C4-2B (cell line): ENCODE data around the gene SGIP1.
"Not testable (repeated sequence)": the region's sequence is repeated elsewhere in the genome, so short reads cannot be mapped to it uniquely, and the experiment has no call there.

Source experiments
- H3K27ac ChIP-seq: fragments of 450-650 bp; 2 replicates; pipeline ENCODE4 v1.5.1; 2017
- CTCF ChIP-seq: fragments of 450-650 bp; conservative IDR thresholded peaks from 2 replicates; pipeline ENCODE4 v1.5.1; 2017; ENCODE audit warnings: mild to moderate bottlenecking
- ZFX ChIP-seq: fragments of 450-650 bp; IDR thresholded peaks from 2 replicates; pipeline ENCODE4 v1.6.1; 2017

Gene SGIP1

GRCh38 chr1:66705110-66705509 is 171.2 kb downstream of the SGIP1 start:
- TF ChIP-seq CTCF, result no peak
- TF ChIP-seq ZFX, result no peak
- H3K27ac ChIP-seq, result no peak overlapping the region

DNA sequence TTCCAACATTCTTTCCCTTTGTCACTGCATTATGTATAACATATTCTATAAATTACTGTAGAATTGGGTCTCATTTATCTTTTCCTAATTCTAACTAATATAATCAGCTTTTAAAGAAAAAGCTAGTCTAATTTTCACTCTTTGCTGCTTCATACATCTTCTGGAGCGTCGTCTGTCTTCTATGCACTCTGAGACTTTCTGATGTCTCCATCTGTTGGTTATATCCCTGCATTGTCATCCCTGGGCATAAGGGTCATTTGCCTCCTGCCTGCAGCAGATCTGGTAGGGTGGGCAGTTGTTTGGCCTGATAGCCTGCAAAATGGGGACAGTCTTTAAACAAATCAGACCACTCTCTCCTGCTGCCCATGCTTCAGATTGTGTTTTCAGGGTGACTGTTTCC is 177.5 kb downstream of the SGIP1 start:
- H3K27ac ChIP-seq, result no peak overlapping the region
- TF ChIP-seq ZFX (no peak), CTCF (peak; percentile 11)

- TF ChIP-seq ZFX (no peak), CTCF (no peak)
- H3K27ac ChIP-seq, result no peak overlapping the region
These were observed 178.9 kb downstream of the SGIP1 start for GRCh38 chr1:66712839-66713238.

DNA sequence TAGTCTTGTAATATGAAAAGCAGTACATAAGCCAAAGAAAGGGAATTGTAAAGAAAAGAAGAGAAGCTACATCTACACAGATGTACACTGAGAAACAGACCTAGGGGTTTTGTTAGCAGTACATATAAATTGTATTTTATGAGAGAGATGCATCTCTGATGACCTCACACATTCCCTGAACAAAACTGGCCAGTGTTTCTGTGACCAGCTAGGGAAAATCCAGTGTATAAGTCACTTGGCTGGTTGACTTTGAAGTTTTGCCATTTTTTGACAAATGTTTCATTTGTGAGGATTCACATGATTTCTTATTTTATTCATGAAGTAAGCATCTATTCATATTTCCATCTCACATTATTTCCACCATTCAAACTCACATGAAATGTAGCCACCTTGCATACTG is 190.0 kb downstream of the SGIP1 start:
- no peak overlapping the region for H3K27ac ChIP-seq
- no peak for TF ChIP-seq CTCF
- TF ChIP-seq ZFX, result no peak

GRCh38 chr1:66725885-66726665 is 192.1 kb downstream of the SGIP1 start:
- H3K27ac ChIP-seq, result no peak overlapping the region
- TF ChIP-seq CTCF (peak; percentile 99), ZFX (no peak)

GRCh38 chr1:66728021-66728420 is 194.1 kb downstream of the SGIP1 start:
- H3K27ac ChIP-seq, result no peak overlapping the region
- no peak for TF ChIP-seq ZFX

DNA sequence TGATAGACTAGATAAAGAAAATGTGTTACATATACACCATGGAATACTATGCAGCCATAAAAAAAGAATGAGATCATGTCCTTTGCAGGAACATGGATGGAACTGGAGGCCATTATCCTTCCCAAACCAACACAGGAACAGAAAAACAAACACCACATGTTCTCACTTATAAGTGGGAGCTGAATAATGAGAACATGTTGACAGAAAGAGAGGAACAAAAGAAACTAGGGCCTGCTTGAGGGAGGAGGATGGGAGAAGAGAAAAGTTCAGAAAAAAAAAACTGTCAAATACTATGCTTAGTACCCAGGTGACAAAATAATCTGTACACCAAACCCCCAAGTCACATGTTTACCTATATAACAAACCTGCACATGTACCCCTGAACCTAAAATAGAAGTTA is 194.8 kb downstream of the SGIP1 start:
- not testable (repeated sequence) for H3K27ac ChIP-seq

GRCh38 chr1:66729119-66729518 is 195.2 kb downstream of the SGIP1 start:
- TF ChIP-seq CTCF (no peak), ZFX (no peak)
- no peak overlapping the region for H3K27ac ChIP-seq
